Measurements from ENCODE around the gene NAB1.

The NAB1 gene

DNA sequence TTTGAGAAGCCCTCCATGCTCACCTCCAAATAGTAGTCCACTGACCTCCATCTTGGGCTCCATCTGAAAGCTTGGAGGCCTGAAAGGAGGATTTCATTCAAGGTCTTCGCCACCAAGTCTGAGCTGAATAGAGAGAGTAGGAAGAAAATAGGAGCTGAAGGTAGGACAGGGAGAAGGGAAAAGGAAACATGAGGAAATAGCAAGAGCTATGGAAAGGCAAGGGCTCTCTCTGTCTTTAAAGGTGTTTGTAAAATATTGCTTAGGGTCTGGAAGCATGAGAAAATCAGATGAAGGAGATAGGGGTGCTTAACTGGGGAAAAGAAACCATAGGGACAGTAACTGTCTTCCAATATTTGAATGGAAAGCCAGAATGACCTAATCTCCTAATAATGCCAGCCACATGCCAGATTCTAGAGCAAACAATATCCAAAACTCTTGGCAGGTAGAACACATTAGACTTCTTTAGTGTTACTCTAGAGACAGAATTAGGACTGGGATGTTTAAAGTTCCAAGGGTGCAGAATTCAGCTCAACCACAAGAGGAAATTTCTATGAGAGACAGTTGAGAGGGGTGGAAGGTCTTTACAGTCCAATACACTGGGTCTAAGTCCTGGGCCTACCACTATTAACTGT is 67.4 kb downstream of the NAB1 start:
- FAIRE-seq, result no peak

DNA sequence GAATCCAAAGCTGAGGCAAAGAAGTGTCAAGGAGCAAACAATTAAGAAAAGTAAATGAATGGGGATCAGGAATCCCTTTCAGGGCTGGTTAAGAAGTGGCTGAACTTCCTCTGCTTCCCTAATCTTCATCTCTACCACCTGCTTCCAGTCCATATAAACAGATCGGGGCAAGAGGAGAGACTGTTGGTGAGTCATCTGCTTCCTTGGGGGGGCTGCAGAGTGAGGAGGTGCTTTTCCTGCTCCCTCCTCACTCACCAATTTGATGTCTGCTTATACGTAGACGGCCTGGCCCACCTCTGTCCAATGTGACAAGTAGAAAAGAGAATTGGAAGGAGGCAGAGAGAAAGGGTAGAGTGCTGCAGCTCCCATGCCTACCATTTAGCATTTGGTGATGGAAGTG is 68.4 kb downstream of the NAB1 start:
- FAIRE-seq, result no peak

DNA sequence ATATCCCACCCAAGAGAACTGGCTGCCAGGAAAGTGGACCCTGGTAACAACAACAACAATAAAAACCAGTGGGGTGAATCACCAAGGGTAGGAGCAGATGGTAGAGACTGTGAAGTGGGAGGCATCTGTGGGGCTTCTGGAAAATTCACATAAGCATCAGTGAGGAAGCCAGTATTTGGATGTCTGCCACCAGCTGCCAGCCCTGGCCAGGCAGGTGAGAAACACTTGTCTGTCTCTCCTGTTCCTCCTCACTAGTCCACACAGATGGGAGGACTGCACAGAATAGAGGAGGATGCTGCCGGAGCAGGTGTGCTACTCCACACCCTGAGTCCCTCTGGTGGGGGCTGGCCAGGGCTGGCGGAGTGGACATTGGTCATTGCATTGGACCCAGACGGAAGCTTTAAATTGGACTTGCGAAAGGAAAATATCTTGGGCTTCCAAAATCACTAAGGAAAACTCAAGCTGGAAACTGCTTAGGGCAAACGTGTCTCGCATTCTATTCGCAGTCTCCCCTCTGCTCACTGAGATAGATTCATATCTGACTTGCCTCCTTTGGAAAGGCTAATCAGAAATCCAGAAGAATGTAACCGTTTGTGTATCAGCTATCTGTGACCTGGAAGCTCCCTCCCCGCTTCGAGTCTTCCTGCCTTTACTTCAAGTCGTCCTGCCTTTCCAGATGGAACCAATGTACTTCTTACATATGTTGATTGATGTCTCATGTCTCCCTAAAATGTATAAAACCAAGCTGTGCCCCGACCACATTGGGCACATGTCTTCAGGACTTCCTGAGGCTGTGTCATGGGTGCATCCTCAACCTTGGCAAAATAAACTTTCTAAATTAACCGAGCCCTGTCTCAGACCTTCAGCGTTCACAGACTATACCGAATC is 69.1 kb downstream of the NAB1 start:
- no peak for FAIRE-seq

DNA sequence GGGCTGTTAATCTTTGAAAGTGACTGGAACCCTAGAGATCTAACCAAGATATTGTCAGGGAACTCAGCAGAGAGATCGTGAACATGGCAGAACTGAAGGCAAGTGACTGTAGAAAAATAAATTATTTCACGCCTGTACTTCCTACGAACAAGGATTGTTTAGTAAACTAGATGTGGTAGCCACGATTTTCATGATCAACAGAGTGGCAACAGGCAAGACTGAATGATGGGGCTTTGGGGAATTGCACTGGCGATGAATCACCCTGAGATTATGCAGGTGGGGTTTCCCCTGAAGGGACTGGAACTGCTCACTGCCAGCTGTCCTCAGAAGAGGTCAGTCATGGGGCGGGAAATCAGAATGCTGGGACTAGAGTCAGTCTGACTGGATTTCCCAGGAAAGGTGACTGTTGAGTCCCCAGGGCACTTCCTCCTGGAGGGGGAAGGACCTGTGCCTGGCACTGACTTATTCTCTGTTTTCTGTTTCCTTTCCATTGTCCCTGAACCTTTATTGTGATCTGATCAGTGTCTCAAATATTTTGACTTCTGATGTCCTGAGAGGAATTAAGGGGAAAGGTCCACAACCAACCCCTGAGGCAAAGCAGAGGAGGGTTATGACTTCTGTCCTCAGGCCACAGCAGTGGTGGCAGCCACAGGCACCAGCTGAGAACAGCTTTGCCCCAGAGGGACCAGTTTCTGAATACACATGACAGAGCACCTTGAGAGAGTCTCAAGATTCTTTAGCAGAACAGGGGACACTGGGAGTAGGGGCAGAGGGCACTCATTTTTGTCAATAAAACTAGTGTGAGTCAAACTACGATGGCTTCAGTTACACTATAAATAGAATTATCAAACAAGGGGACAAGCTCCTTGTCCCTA is 70.0 kb downstream of the NAB1 start:
- no peak for FAIRE-seq

DNA sequence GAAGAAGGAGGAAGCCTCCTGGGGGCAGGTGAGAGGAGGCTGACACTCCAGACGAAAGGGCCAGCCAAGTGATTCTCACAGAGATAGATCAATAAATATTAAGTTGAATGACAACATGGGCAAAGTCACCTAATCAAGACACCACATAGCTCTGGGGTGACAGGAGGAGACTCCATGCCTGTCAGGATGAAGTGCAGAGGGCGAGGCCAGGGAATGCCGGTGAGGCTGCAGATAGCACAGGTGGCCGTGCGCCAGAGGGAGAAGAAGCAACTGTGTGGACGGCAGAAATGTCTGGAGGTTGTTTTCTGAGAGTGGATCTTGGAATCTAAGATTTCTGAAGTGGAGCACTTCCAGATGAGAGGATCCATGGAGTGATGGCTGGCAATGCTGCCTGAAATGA is 71.4 kb downstream of the NAB1 start:
- no peak for FAIRE-seq

DNA sequence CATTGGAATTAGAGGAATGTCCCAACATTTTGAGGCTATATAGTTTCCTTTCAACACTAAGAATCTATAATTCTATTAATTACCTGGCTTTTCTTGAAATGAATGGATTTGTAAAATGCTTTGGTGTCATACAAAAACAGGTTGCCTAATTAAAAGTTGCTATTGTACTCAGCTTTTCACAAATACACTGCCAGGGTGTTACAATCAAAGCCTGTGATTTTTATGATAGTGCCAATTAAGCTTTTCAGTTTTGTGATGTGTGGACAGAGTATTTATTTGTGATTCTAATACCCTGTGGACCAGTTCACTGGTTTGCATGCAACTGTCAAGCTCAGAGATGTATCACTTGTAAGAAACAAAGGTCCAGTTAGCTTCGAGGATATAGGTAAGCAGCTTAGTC is 71.8 kb downstream of the NAB1 start:
- FAIRE-seq, result no peak

DNA sequence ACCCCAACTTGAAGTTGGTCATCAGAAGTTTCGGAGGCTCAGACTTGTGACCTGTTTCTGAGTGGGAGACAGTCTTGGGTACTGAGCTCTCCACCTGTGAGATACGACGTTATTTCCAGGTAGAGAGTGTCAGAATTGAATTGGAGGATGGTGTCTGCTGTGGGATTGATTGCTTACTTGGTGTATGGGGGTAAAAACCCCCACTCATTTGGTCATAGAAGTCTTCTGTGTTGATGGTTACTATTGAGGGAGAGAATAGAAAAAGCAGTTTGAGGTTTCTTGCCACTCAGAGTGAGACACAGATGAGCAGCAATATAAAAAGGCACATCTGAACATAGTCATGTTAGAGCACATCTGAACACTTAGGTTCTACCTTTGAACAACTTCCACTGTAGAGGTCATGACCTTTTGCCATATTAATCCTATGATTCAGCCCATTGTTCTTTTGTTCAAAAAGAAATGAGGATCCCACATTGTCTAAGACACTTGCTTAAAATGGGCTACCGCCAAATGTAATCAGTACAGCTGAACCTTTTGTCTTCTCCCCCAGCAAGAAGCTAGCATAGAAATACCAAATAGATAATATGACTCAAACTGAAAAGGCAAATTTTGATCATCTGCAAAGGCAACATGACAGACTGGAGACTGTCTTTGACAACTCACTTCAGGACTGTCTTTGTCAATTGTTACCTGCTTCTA is 73.3 kb downstream of the NAB1 start:
- FAIRE-seq, result no peak

DNA sequence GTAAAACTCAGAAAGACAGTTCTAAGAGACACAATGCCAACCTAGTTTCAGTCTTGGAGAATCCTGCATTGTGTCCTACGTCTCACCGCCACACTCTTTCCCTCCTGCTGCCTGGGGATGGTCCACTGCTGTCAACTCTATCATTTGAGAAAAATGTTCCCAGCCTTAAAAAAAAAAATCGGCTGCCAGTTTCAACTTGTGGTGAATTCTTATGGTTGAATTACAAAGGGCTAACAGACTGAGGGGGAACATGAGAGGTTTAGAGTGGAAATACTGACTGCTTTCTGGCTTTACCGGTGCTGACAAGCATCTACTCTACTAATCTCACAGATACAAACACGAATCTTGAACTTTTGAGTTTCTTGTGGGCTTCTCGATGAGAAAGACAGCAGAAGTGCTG is 74.0 kb downstream of the NAB1 start:
- no peak for FAIRE-seq

DNA sequence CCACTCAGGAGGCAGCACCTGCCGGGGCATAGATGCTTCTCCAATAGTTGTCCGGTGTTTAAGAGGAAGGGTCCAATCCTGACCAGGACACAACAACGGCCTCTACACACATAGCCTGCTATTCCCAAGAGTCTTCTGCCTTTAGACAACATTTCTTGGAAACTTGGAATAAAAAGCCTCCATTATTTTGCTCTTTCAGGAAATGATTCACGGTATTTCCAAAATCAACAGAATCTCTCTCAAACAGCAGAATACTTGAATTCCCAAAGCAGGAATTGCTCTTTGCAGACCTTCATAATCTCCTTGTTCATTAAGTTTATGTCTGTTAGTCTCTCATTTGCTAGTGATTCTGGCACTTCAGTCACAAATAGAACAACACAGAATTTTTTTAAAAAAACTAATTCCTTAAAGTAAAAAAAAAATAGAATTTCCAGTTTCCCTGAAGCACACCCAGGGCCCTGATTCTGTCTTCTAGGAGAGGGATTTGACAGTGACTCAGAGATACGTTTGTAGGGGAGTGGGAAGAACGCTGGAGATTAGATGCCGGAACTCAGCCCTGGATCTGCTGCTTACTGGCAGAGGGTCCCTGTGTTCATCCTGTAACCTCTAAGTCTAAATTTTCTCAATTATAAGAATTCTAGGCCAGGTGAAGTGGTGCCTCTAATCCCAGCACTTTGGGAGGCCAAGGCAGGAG is 74.7 kb downstream of the NAB1 start:
- no peak for FAIRE-seq

DNA sequence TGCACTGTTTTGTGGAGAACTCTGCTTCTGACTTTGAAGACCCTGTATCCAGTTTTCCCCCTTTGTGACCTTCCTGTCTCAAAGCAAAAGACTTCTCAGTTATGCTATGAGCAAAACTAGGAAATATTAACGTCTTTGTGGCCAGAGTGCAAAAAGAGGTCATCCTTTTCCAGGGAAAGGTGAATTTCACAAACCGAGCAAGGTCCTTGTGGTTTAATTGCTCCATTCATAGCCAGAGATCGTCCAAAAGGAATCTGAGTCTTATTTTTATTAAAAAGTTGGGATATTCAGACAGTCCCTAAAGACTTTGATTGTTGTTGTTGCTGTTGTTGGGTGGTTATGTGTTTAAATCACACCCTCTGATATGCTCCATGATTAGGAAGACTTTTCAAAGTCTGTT is 77.4 kb downstream of the NAB1 start:
- no peak for FAIRE-seq

DNA sequence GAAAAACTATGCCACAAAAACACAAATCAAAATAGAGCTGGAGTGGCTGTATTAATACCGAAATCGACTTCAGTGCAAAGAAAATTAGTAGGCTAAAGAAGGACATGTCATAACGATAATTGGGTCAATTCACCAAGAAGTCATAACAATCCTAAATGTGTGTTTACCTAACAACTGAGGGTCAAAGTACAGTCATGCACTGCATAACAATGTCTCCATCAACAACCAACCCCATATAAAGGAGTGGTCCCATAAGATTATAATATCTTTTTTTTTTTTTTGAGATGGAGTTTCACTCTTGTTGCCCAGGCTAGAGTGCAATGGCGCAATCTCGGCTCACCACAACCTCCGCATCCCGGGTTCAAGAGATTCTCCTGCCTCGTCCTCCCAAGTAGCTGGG is 87.5 kb downstream of the NAB1 start:
- no peak for FAIRE-seq

DNA sequence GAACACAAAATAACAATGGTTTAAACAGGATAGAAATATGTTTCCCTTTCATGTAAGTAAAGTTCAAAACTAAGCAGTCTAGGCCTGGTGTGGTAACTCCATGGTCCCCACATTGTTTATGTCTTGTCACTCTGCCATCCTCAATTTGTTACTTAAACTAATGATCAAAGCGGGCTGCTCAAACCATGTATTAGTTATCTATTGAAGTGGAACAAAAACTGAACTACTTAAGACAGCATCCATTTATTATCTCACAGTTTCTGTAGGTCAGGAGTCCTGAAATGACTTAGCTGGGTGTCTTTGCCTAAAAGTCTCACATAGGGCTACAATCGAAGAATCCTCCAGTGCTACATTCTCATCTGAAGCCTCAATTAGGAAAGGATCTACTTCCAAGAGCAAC is 91.6 kb downstream of the NAB1 start:
- FAIRE-seq, result no peak
